Breast epithelium (tissue), 3 donors: ENCODE data around the gene TBL1XR1.

Experiments used
- POLR2A ChIP-seq: fragments of 450-650 bp; IDR thresholded peaks from one replicate; pipeline ENCODE4 v1.6.1; 2016; ENCODE audit warnings: antibody characterized with exemption, mild to moderate bottlenecking, moderate library complexity
- POLR2AphosphoS5 ChIP-seq, 3 donors: sonication (generic); formaldehyde crosslinking; IDR thresholded peaks; one replicate each; pipeline ENCODE4 v1.6.1; 2017; ENCODE audit warnings: antibody characterized with exemption in 3 of 3
- TF ChIP-seq, protein P1 (sequence below), 3 donors: fragments of 450-650 bp; IDR thresholded peaks; one replicate each; pipeline ENCODE4 v1.5.1; 2016 to 2017; ENCODE audit warnings: antibody characterized with exemption in 3 of 3, mild to moderate bottlenecking in 3 of 3, moderate library complexity in 3 of 3

DNA sequence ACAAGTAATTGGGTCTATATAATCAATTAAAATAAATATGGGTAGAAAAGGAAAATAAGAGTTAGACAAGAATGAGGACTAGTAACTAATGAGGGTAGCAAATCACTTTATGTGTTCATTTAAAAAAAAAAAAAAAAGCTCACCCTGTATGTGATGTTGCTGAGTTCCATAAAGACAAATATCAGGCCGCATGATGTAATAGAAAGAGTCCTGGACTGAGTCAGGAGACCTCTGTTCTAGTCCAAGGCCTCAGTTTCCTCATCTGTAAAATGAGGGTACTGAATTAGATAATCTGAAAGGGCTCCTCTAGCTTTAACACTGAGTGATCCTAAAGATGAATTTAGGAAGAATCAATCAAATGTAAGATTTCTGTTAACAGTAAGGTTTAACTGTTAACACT, 117.6 kb downstream of the TBL1XR1 start:
- TF ChIP-seq, protein P1, sequence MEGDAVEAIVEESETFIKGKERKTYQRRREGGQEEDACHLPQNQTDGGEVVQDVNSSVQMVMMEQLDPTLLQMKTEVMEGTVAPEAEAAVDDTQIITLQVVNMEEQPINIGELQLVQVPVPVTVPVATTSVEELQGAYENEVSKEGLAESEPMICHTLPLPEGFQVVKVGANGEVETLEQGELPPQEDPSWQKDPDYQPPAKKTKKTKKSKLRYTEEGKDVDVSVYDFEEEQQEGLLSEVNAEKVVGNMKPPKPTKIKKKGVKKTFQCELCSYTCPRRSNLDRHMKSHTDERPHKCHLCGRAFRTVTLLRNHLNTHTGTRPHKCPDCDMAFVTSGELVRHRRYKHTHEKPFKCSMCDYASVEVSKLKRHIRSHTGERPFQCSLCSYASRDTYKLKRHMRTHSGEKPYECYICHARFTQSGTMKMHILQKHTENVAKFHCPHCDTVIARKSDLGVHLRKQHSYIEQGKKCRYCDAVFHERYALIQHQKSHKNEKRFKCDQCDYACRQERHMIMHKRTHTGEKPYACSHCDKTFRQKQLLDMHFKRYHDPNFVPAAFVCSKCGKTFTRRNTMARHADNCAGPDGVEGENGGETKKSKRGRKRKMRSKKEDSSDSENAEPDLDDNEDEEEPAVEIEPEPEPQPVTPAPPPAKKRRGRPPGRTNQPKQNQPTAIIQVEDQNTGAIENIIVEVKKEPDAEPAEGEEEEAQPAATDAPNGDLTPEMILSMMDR (IDR thresholded peaks at IDR 0.05): no peak
- TF ChIP-seq POLR2AphosphoS5 (IDR thresholded peaks at IDR 0.05) (no peak), POLR2A (no peak)
